Uterus (tissue), 4 donors: ENCODE measurements around the gene ZNF618. TPM values are rescaled to one million over a fixed set of nuclear protein-coding genes. Genes with fewer than 3 reads are reported as not detected.

Source experiments
- DNase-seq, 2 donors: peaks; one replicate each; pipeline ENCODE4 v3.0.0-alpha.2; 2019 to 2020
- H3K27ac ChIP-seq, 2 donors: fragments of 200-600 bp; sonication (generic); 1 replicate in 1 of 2; 2 replicates in 1 of 2; pipeline ENCODE4 v1.5.1; 2016 to 2018
- H3K27me3 ChIP-seq, 2 donors: fragments of 200-600 bp; sonication (generic); one replicate each; pipeline ENCODE4 v1.5.1; 2018 to 2019; ENCODE audit warnings: control low read depth in 1 of 2
- H3K36me3 ChIP-seq, 2 donors: fragments of 200-600 bp; sonication (generic); one replicate each; pipeline ENCODE4 v1.5.1; 2019; ENCODE audit warnings: control low read depth in 1 of 2
- H3K4me1 ChIP-seq, 2 donors: fragments of 200-600 bp; sonication (generic); one replicate each; pipeline ENCODE4 v1.5.1; 2018 to 2019; ENCODE audit warnings: control low read depth in 1 of 2
- H3K4me3 ChIP-seq, 2 donors: fragments of 200-600 bp; sonication (generic); 1 replicate in 1 of 2; 2 replicates in 1 of 2; pipeline ENCODE4 v1.5.1; 2018 to 2019; ENCODE audit warnings: mild to moderate bottlenecking in 1 of 2
- H3K9me3 ChIP-seq, 2 donors: fragments of 200-600 bp; sonication (generic); one replicate each; pipeline ENCODE4 v1.5.1; 2019; ENCODE audit warnings: control low read depth in 1 of 2
- POLR2A ChIP-seq, 2 donors: fragments of 450-650 bp; IDR thresholded peaks; one replicate each; pipeline ENCODE4 v1.6.1; 2016; ENCODE audit warnings: antibody characterized with exemption in 2 of 2, mild to moderate bottlenecking in 1 of 2, moderate library complexity in 1 of 2
- intact Hi-C: fragments of 100-400 bp; cut with DNase I; formaldehyde crosslinking; loops from one replicate; pipeline ENCODE4 v1.15.1; 2023; ENCODE audit warnings: low total_unique reads
- total RNA-seq, 4 donors: library from RNA; depleted of rRNA in 3 of 4; stranded (reverse); fragments of >200 nt in 3 of 4; gene quantifications; one replicate each; pipeline versions ENCODE4 v1.1.0 to v1.2.4, GENCODE V29; 2014 to 2023
- TF ChIP-seq, protein P1 (sequence below), 4 experiments: fragments of 200-600 bp in 2 of 4; fragments of 450-650 bp in 2 of 4; sonication (generic) in 2 of 4; IDR thresholded peaks; one replicate each; pipeline ENCODE4 v1.5.1; 2016 to 2019; ENCODE audit warnings: antibody characterized with exemption in 4 of 4, mild to moderate bottlenecking in 2 of 4, moderate library complexity in 1 of 4
- donor health status: DM: yes; HTN: yes; CAD: no.

The ZNF618 gene
- total RNA-seq, 4 donors from 2014 or later: 3.8 to 24.2 (median 12.3) TPM

DNA sequence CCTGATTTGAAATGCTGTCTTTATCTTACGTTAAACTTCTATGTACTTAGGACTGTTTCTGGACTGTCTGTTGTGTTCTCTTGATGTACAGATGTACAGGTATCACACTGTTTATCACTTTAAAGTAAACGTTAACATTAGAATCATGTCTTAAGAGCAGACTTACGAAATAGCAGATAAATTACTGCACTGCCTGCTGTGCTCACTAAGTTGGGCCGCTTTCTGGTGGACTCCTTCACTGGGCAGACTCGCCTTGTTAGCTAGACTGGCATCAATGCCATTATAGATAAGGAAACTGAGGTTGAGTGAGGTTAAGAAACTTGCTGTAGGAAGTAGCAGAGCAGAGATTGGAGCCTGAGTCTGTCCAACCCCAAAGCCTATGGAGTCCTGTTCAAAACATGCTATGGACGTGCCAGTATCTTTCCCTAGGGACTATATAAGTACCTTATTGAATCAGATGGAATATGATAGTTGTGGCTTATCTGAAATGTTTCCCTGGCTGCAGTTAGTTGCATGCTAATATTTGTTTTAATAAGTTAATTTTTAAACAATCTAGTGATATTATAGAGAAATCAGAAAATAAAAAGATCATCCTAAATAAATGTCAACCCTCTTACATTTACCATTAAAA lies 16.9 kb downstream of the ZNF618 start:
- intact Hi-C loops: no loop called here
- H3K36me3 ChIP-seq: no peaks in the 10 kb centered on the region
- no peak overlapping the region for H3K4me3 ChIP-seq
- no peak for DNase-seq
- no peaks in the 10 kb centered on the region for H3K27me3 ChIP-seq
- H3K4me1 ChIP-seq: peaks cover 0 to 3% of the 10 kb centered on the region in 2 donors
- H3K9me3 ChIP-seq: peaks cover 0 to 5% of the 10 kb centered on the region in 2 donors
- TF ChIP-seq, protein P1, sequence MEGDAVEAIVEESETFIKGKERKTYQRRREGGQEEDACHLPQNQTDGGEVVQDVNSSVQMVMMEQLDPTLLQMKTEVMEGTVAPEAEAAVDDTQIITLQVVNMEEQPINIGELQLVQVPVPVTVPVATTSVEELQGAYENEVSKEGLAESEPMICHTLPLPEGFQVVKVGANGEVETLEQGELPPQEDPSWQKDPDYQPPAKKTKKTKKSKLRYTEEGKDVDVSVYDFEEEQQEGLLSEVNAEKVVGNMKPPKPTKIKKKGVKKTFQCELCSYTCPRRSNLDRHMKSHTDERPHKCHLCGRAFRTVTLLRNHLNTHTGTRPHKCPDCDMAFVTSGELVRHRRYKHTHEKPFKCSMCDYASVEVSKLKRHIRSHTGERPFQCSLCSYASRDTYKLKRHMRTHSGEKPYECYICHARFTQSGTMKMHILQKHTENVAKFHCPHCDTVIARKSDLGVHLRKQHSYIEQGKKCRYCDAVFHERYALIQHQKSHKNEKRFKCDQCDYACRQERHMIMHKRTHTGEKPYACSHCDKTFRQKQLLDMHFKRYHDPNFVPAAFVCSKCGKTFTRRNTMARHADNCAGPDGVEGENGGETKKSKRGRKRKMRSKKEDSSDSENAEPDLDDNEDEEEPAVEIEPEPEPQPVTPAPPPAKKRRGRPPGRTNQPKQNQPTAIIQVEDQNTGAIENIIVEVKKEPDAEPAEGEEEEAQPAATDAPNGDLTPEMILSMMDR (IDR thresholded peaks at IDR 0.05): no peak
- TF ChIP-seq POLR2A (IDR thresholded peaks at IDR 0.05): no peak
- H3K27ac ChIP-seq: no peak overlapping the region

DNA sequence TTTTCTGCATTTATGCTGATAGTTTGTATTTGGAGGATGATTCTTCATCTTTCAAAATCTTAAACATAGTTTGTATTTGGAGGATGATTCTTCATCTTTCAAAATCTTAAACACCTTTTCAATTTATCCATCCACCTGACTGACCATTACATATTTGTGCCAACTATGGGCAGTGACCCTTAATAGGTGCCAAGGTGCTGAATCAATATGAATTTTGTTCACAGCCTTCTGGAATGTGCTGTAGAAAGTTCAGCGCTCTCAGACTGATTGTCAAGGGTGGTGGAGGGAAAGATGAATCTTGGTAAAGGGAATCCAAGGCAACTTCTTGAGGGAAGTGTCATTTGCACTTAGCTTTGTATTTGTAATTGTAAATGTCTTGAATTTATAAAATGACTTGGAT lies 18.1 kb downstream of the ZNF618 start:
- TF ChIP-seq, protein P1 (IDR thresholded peaks at IDR 0.05): no peak
- no peak for TF ChIP-seq POLR2A (IDR thresholded peaks at IDR 0.05)
- no peaks in the 10 kb centered on the region for H3K4me1 ChIP-seq
- no peak for DNase-seq
- intact Hi-C loops: no loop called here
- H3K36me3 ChIP-seq: no peaks in the 10 kb centered on the region
- H3K27me3 ChIP-seq: no peaks in the 10 kb centered on the region
- peaks cover 0 to 5% of the 10 kb centered on the region in 2 donors for H3K9me3 ChIP-seq
- H3K4me3 ChIP-seq: no peak overlapping the region
- H3K27ac ChIP-seq: no peak overlapping the region

DNA sequence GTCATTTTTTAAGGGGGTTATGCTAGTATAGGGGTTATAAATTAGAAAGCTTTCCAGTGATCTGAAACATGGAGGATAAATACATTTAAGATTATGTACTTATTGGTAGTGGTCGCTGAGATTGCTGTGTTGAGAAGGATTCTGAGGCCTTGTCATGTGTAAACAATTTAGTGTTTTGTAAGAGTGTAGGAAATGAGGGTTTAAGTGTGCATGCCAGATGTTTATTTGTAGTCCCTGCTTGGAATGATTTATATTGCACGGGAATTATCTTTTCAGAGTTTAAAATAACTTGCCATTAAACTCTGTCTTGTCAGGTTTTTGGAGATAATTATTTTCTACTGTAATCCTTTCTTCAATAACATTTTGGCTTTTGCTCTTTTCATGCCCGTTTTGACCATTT lies 19.4 kb downstream of the ZNF618 start:
- Histone ChIP-seq H3K36me3 (no peaks in the 10 kb centered on the region), H3K4me3 (no peak overlapping the region), H3K9me3 (peaks cover 0 to 5% of the 10 kb centered on the region in 2 donors), H3K4me1 (no peaks in the 10 kb centered on the region), H3K27ac (no peak overlapping the region), H3K27me3 (no peaks in the 10 kb centered on the region)
- TF ChIP-seq, protein P1 (IDR thresholded peaks at IDR 0.05): no peak
- no peak for TF ChIP-seq POLR2A (IDR thresholded peaks at IDR 0.05)
- intact Hi-C loops: no loop called here
- no peak for DNase-seq

DNA sequence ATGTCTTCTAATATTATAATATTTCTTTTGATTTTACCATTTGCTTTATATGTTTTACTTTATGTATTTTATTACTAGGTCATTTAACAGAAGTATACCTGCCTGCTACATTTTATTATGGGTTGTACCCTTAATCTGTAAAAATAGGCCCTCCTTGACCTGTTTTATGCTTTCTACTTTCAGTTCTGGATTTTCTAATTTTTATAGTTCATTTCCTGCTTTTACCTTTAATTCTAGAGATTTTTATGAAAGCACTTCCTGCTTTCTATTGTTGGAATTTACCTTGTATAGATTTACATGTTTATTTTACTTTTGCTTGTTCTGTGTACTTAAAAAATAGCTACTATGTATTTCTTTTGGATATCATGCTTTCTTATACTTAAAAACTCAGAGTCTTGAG lies 20.6 kb downstream of the ZNF618 start:
- H3K27ac ChIP-seq: no peak overlapping the region
- H3K9me3 ChIP-seq: peaks cover 0 to 5% of the 10 kb centered on the region in 2 donors
- H3K4me3 ChIP-seq: no peak overlapping the region
- no peaks in the 10 kb centered on the region for H3K27me3 ChIP-seq
- no peaks in the 10 kb centered on the region for H3K4me1 ChIP-seq
- DNase-seq: no peak
- H3K36me3 ChIP-seq: no peaks in the 10 kb centered on the region
- intact Hi-C loops: no loop called here
- TF ChIP-seq POLR2A (IDR thresholded peaks at IDR 0.05): no peak
- TF ChIP-seq, protein P1 (IDR thresholded peaks at IDR 0.05): no peak

DNA sequence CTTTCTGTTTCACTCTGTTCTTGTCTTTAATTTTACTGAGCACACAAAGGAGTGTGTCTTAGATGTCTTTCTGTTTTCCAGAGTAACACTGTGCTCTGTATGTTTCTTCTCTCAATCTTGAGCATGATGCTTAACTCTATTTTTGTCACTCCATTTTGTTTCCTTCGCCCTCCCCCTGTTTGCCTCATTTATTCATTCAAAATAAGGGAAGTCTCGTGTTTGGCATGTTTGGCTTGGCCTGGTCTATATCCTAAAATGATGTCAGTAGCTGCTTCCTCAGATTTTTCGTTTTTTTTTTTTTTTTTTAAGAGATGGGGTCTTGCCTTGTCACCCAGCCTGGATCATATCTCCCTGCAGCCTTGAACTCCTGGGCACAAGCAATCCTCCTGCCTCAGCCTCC lies 22.0 kb downstream of the ZNF618 start:
- TF ChIP-seq, protein P1 (IDR thresholded peaks at IDR 0.05): no peak
- Histone ChIP-seq H3K4me3 (no peak overlapping the region), H3K27me3 (no peaks in the 10 kb centered on the region), H3K36me3 (no peaks in the 10 kb centered on the region), H3K9me3 (peaks cover 0 to 8% of the 10 kb centered on the region in 2 donors), H3K27ac (no peak overlapping the region), H3K4me1 (no peaks in the 10 kb centered on the region)
- no peak for DNase-seq
- intact Hi-C loops: no loop called here
